ENCODE results near the gene HNRNPR.

Gene HNRNPR

GRCh38 chr1:23370330-23370708 lies 26.2 kb upstream of the HNRNPR start:
- TF ChIP-seq TCF12 (IDR thresholded peaks at IDR 0.05; ENCODE audit: low read depth): no peak
- no peak for TF ChIP-seq RAD21 (IDR thresholded peaks at IDR 0.05; ENCODE audit: low read depth)
- no peak for TF ChIP-seq TAF1 (IDR thresholded peaks at IDR 0.05; ENCODE audit: low read depth)
- TF ChIP-seq, protein P1, sequence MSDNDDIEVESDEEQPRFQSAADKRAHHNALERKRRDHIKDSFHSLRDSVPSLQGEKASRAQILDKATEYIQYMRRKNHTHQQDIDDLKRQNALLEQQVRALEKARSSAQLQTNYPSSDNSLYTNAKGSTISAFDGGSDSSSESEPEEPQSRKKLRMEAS (IDR thresholded peaks at IDR 0.05): no peak
- no peak for TF ChIP-seq REST (IDR thresholded peaks at IDR 0.05; ENCODE audit: low read depth)
- TF ChIP-seq CREB1 (IDR thresholded peaks at IDR 0.05; ENCODE audit: low read depth): no peak
- no peak for TF ChIP-seq NFIC (IDR thresholded peaks at IDR 0.05)
- no peak for TF ChIP-seq EP300 (IDR thresholded peaks at IDR 0.05; ENCODE audit: borderline replicate concordance)
- no peak for TF ChIP-seq ZBTB7A (IDR thresholded peaks at IDR 0.05; ENCODE audit: low read depth)
- TF ChIP-seq, protein P2, sequence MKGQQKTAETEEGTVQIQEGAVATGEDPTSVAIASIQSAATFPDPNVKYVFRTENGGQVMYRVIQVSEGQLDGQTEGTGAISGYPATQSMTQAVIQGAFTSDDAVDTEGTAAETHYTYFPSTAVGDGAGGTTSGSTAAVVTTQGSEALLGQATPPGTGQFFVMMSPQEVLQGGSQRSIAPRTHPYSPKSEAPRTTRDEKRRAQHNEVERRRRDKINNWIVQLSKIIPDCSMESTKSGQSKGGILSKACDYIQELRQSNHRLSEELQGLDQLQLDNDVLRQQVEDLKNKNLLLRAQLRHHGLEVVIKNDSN (IDR thresholded peaks at IDR 0.05): no peak
- no peak for TF ChIP-seq CEBPB (IDR thresholded peaks at IDR 0.05)

DNA sequence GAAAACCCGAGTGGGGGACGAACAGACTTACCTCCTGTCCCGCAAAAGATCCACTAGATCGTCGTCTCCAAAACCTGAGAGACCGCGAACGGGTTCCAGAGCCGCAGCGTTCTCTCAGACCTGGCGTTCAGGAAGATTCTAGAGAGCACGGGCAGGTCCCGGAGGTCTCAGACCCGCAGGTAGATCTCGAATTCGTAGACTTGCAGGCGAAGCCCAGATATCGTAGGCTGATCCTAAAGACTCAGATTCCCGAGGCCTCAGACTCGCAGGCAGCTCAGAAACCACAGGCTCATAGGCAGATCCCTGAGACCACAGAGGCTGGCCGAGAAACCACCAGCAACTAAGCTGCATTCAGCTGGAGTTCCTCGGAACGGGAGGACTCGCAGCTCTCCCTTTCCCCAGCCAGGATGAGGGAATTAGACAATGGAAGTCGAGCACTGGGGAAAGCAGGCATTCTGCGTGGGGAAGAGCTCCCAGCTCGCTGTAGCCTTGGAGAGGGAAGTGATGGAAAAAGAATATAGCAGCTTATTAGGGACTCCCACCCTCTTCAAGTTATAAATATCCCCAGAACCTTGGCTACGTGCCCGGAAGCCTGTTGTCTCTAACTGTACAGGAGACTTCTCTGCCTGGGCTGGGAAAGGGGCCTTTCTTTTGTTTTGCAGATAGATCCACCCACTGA lies 25.4 kb upstream of the HNRNPR start, which contains the start of gene ZNF436:
ZNF436 (minus strand) TSS at position 502 of the 679 bp plus-strand sequence. CDS start 1,831 bp downstream, outside the sequence.
- TF ChIP-seq REST (IDR thresholded peaks at IDR 0.05; ENCODE audit: low read depth) (0 out of 2 replicates have a peak, but pooled peaks have one; percentile 16), EP300 (IDR thresholded peaks at IDR 0.05; ENCODE audit: borderline replicate concordance) (no peak), CEBPB (IDR thresholded peaks at IDR 0.05) (no peak), NFIC (IDR thresholded peaks at IDR 0.05) (peak; percentile 69)

- peak; percentile 93 for TF ChIP-seq TAF1 (IDR thresholded peaks at IDR 0.05; ENCODE audit: low read depth)
- TF ChIP-seq YY1 (IDR thresholded peaks at IDR 0.05; ENCODE audit: low read depth): peak; percentile 45
- TF ChIP-seq CREB1 (IDR thresholded peaks at IDR 0.05; ENCODE audit: low read depth): peak; percentile 88
- TF ChIP-seq, protein P2 (IDR thresholded peaks at IDR 0.05): no peak
- TF ChIP-seq RAD21 (IDR thresholded peaks at IDR 0.05; ENCODE audit: low read depth): 0 out of 2 replicates have a peak, but pooled peaks have one; percentile 0
- 0 out of 2 replicates have a peak, but pooled peaks have one; percentile 34 for TF ChIP-seq ZBTB7A (IDR thresholded peaks at IDR 0.05; ENCODE audit: low read depth)
- TF ChIP-seq TCF12 (IDR thresholded peaks at IDR 0.05; ENCODE audit: low read depth): no peak; the same call in 1 of the 2 replicates
- no peak for TF ChIP-seq TEAD4 (IDR thresholded peaks at IDR 0.05)
- no peak for TF ChIP-seq REST (IDR thresholded peaks at IDR 0.05; ENCODE audit: low read depth)
- TF ChIP-seq NFIC (IDR thresholded peaks at IDR 0.05): peak; percentile 57; the same call in 1 of the 2 replicates
- TF ChIP-seq FOXM1 (IDR thresholded peaks at IDR 0.05; ENCODE audit: borderline replicate concordance, low read depth): no peak; the same call in 1 of the 2 replicates
- TF ChIP-seq, protein P1 (IDR thresholded peaks at IDR 0.05): 0 out of 2 replicates have a peak, but pooled peaks have one; percentile 11
- peak; percentile 12; the same call in 1 of the 2 replicates for TF ChIP-seq EP300 (IDR thresholded peaks at IDR 0.05; ENCODE audit: borderline replicate concordance)
- TF ChIP-seq EGR1 (IDR thresholded peaks at IDR 0.05): peak; percentile 77; the same call in 1 of the 2 replicates
- TF ChIP-seq CEBPB (IDR thresholded peaks at IDR 0.05): peak; percentile 50; the same call in 1 of the 2 replicates
Observed at GRCh38 chr1:23368562-23369334, 24.7 kb upstream of the HNRNPR start.

Measured in Ishikawa (cell line).